Activated T-helper 1 cell treated with Interleukin-2 at 50 U/mL for 16 hours (primary cell): ENCODE data around the gene AKR1C3.
"Not testable (repeated sequence)": the region's sequence is repeated elsewhere in the genome, so short reads cannot be mapped to it uniquely, and the experiment has no call there.

Experiments
- DNase-seq: peaks from one replicate; pipeline ENCODE4 v3.0.0-alpha.2; 2020; ENCODE audit warnings: low read depth

Gene AKR1C3

DNA sequence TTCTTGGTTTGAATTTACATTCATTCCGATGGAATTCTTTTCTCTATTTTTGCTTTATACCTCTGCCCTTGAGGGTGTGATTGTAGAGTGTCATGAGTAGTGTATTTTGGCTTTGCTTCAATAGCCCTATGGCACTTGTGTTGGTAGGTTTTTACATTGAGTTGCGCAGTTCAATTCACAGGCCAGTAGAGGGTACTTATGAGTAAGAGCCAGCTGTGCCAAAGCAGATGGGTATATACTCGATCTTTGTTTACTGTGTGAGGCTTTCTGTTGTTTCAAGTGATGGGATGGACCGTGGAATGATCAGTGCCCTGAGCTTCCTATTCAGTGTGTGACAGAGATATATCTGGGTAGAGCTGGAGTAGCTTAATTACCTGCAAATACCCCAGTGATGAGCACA lies 4.3 kb upstream of the AKR1C3 start:
- no peak for DNase-seq

DNA sequence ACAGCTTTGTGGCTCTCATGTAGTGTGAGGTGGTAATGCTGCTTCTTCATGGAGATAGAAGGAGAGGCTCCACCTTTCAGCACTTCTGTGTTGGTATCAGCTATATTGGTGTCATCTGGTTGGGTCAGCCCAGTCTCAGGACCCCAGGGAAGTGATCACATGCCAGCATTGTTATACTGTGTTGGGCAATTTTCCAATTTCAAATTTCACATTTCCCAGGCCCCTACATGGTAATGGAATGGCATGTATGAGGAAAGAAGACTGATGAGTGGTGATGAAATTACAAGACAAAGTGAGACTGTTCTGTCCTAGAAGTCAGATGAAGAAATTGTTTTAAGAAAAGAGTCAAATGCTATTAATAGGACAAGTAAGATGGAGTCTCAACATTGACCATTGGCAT lies 3.7 kb upstream of the AKR1C3 start:
- DNase-seq, result no peak

DNA sequence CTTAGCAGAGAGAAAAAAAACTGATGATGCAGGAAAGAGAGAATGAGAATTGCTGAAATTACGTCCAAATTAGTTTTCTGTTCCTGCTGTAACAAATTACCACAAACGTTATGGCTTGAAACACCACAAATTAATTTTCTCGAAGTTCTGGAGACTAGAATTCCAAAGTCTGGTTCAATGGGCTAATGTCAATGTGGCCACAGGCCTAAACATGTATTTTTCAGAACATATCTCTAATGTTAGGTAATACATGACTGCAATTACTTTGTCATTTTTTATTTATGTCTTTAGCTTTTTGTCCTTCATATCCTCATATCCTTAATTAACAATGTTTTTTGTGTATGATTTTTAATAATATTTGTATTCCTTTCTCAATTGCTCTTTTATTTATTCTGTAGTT lies 3.0 kb upstream of the AKR1C3 start:
- DNase-seq, result no peak

DNA sequence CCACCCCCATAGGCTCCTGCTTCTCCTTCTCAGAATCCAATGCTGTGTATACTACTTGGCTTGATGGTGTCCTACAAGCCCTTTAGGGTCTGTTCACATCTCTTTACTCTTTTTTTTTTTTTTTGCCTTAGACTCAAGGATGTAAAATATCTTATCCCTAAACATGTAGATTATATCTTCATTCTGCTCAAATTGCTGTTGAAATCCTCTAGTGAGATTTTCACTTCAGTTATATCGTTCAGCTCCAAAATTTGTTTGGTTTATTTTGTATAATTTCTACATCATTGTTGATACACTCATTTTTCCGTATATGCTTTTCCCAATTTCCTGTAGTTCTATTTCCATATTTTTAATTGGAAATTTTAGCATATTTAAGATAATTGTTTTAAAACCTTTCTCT lies 1.8 kb upstream of the AKR1C3 start:
- DNase-seq, result no peak

DNA sequence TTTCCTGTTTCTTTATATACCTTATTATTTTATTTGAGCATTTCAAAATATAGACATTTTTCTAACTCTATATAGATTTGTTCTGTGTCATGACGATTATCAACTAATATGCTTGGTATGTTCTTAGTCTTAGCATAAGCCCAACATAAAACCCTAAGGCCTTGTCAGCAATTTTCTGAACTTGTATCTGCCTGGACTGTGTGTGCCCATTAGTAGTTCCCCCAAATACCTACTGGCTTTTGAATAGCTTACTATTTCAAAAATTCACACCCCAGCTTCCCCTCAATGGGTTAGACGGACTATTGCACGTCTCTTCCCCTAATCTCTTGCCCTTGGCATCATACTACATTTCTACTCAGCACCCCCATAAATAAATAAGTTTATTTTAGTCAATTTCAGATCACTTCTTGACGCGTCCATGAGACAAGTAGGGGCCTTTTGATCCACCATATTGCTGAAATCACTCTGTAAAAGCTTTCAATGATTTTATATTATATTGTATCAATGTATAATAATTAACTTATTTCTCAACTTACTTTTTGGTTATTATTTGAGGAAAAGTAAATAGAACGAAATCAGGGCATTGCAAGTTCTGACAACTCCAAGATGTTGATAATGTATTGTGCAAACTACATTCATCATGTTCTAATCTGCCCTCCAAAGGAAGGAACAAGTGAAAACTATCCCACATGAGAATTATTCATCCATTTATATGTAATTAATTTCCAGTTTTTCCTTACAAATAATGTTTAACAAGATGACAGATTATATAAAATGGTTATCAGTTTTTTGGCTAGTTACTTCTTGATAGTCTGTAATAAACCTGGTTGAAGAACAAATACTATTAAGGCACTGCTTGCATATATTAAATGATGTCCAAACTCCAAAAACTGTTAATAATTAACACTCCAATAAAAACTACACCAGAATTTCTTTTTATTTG lies 1.1 kb upstream of the AKR1C3 start:
- no peak for DNase-seq

DNA sequence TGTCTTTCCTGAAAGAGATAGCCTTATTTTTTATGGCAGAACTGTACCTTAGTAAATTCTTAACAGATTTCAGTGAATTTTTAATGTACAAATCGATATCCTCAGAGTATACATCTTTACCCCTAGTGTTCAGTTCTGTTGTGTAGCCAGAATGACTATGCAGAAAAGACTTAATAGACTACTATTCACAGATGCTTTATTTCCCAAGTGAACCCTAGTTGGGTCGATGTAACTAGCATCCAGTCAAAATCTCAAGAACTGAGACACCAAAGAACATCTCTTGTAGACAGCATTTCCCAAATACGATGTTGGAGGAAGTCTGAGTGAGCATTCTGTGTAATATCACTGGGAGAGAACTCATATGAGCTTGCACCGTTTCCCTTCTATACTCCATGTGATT lies 1.5 kb downstream of the AKR1C3 start:
- DNase-seq, result no peak

DNA sequence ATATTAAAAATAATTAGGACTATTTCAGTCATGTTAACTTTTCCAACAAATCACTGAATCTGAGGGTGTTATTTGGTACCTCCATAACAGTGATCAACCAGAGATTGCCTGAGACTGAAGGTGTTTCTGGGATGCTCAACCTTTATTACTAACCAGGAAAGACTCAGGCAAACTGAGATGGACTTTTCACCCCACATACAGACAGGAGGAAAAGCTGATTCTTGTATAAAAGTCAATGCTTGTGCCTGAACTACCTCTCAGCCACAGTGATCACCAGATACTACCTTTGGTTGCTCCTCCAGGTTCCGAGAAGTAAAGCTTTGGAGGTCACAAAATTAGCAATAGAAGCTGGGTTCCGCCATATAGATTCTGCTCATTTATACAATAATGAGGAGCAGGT lies 1.9 kb downstream of the AKR1C3 start:
- DNase-seq, result no peak

DNA sequence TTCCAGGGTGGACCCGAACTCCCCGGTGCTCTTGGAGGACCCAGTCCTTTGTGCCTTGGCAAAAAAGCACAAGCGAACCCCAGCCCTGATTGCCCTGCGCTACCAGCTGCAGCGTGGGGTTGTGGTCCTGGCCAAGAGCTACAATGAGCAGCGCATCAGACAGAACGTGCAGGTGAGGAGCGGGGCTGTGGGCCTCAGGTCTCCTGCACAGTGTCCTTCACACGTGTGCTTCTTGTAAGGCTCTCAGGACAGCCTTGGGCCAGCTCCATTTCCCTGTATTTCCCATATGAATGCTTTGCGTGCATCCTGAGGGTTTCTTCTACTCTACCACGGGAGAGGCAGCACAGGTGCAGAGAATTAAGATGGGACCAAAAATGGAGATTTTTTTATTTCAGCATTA lies 8.3 kb downstream of the AKR1C3 start:
- DNase-seq, result not testable (repeated sequence)

DNA sequence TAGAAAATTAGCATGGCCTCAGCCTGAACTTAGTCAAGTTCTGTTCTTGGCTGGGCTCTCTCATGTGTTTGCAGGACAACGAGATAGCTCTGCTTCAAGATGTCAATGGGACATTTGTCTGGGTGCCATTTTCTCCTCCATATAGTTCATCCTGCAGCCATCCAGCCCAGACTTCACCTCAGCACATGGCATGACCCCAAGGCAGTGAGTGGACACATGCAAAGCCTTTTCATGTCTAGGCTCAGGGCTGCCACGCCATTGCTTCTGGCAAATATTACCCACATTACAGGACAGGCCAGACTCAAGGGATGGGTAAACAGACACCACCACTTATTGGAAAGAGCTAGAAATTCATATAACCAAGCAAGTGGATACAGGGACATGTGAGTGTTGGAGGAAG lies 9.3 kb downstream of the AKR1C3 start:
- DNase-seq, result no peak

DNA sequence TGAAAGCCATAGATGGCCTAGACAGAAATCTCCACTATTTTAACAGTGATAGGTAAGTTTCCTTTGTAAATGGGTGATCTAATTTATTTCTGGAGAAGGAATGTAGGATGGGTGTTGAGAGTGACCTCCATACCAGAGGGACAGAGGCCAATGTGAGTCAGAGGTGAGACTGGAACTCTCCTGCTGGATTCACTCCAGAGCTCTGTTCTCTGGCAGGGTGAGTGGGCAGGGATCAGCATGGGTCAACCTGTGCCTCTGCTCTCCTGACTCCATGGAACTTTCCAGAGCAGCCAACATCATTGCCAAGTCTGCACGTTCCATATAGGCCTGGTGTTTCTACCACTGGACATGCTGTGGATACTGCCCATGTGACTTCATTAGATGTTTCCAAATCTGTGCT lies 11.4 kb downstream of the AKR1C3 start:
- DNase-seq, result no peak

DNA sequence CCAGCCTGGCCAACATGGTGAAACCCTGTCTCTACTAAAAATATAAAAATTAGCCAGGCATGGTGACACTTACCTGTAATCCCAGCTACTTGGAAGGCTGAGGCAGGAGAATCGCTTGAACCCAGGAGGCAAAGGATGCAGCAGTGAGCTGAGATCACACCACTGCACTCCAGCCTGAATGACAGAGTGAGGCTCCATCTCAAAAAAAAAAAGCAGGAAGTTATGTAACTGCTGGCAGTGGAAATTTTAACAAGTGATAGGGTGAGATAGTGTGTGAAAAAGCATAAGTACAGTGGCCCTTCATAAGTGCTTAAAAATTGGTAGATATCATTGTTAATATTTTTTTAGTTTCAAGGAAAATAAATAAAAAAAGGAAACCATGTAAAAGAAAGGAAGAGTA lies 12.3 kb downstream of the AKR1C3 start:
- no peak for DNase-seq

DNA sequence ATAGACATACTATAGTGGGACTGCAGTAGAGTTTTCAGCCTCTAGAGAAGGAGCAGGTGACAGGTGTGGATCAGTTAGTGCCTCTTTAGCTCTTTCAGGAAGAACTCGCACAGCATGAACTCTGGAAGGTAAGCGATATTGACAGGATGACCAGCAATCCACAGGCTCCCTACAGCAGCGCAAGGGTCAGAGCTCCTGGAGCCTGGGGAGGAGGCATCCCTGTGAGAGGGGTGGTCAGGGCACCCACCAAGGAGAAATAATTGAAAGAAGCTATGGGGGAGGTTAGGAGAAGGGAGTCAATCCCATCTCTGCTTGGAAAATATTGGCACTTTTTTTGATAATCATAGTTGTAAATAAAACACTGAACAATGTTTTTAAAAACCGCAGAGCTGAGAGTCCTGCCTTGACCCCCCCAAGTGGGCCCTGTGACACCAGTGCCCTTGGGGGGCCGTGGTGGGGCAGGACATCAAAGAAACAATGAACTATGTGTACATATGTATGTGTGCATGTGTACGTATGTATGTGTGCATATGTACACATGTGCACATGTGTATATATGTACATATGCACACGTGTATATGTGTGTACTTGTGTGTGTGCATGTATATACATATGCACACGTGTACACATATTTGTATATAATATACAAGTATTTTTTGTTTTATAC lies 13.8 kb downstream of the AKR1C3 start:
- DNase-seq, result no peak

DNA sequence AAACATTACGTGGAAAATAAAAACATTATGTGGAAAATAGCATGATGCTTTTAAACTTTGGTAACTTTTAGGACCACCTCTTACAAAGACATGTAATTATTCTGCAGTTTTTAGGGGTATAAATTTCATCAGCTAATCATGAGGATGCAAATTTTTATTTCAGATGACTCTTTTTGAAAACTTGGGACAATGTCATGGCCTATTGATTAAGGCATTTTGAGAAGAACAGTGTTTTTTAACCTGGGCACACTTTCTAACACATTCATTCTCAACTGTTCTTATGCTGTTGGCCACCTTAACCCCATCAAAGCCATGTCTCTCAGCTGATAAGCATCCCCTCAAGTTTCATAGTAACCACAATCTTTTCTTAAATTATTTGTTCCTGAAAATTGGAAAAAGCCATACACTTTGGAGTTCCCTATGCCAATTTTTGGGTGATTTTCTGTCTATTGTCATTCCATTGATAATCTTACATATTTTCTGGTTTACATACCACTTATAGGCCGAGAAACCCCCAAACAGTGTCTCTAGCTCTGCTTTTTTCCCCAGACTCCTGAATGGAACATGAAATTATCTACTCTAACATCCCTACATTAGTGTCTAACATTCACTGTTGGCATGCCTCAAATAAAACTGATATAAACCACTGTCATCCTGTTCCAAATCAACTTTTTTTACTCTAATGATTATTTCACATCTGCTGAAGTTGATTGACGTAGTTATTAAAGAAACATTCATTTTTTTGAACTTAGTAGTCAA lies 14.6 kb downstream of the AKR1C3 start:
- no peak for DNase-seq

DNA sequence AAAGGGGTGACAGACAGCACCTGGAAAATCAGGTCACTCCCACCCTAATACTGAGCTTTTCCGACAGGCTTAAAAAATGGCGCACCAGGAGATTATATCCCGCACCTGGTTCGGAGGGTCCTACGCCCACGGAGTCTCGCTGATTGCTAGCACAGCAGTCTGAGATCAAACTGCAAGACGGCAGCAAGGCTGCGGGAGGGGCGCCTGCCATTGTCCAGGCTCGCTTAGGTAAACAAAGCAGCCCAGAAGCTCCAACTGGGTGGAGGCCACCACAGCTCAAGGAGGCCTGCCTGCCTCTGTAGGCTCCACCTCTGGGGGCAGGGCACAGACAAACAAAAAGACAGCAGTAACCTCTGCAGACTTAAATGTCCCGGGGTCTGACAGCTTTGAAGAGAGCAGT lies 15.6 kb downstream of the AKR1C3 start:
- not testable (repeated sequence) for DNase-seq

DNA sequence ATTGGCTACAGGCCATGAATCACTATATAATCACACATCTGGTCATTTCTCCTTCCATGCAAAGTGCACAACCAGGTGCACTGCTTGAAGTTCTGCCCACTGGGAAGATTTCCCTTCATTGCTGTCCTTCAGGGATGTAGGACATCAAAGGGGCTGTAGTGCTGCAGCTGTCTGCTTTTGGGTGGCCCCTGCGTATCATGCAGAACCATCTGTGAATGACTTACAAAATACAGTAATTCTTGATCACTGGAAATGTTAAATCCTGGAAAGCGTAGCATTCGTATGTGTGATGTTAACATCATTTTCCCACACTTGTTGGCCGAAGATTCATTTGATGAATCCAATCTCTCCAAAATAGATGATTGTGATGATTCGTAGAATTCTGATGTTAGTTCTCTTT lies 22.4 kb downstream of the AKR1C3 start:
- no peak for DNase-seq

DNA sequence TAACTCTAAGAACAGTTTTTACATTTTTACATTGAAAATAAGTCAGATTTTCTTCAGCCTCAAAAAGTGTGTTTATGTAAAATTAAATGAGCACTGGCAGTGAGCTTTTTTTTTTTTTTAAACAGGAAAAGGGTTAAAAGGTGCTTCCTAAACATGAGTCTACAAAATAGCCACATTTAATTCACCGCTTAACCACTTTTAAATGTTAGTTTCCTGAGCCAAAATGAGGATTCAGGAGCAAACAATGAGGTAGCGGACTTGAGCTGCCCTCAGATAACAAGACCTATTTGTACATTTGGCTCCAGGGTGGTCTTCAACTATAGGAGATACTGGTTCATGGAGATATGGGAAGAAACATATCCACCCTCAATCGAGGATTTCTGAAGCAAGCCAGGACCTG lies 22.8 kb downstream of the AKR1C3 start:
- no peak for DNase-seq

DNA sequence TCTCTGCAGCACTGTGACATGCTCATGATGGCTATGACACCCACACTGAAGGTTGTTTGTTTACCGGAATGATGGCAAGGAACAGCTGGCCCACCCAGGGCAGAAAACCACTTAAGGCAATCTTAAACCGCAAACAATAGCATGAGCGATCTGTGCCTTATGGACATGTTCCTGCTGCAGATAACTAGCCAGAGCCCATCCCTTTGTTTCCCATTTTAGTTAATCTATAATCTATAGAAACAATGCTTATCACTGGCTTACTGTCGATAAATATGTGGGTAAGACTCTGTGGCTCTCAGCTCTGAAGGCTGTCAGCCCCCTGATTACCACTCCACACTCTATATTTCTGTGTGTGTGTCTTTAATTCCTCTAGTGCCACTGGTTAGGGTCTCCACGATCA lies 25.8 kb downstream of the AKR1C3 start:
- DNase-seq, result not testable (repeated sequence)

DNA sequence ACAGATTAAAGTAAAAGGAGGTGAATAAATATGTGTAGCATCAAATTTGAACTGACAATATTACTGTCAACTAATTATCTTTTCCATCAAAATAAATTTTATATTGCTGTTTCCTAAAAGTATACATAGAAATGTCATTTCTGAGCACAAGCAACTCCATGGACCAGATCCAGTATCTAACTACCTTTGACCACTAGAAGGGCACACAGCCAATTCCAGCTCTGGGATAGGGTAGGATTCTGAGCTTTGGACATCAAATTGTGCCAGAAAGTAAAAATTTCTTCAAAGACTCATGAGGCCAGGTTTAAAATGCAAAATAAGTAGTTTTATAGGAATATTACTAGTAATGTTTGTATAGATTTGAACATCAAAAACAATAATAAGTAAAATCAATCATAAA lies 29.7 kb downstream of the AKR1C3 start:
- no peak for DNase-seq

DNA sequence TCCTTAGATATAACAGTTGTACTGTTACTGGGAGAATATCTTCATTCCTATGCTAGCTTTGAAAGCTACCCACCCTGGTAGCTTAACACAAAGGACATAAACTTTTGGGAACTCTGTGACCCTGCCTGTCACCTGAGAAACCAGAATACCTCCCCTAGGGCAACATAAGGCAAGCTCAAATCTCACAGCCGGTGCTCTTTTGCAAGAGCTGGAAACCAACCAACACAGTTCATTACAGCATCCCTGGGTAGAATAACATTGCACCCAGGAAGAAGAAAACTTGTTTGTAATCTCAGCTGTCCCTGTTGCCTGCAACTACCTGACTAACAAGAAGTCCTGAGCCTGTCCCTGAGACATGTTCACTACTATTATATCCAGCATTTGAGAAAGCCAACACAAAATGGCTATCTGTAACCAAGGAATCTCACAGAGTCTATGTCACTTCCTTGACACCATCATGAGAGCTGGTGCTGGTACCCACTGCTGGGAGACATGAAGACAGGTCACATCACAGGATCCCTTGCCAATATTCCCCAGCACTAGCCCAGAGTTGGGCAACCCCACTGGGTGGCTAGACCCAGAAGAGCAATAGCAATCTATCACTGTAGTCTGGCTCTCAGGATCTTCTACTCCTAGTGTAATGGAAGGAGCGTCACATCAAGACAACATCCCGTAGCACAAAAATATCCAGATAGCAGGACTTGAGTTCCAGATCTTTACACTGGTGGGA lies 31.3 kb downstream of the AKR1C3 start:
- DNase-seq, result no peak

DNA sequence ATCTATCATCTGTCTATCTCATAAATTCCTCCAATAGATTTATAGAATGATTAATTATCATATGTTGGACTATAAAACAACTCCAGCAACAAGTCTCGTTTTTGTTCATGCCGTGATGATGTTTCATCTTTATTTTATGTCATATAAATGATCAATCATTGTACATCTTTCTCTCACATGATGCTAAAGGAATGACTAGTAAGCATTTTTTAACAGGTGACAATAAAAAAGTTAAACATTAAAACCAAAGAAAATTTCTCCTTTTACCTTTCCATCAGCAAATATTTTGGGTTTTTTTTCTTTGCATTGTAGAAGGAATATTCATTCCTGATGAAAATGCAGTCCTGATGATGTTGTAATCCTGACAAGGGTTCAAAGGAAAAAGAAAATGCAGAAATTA lies 41.4 kb downstream of the AKR1C3 start:
- DNase-seq, result no peak

DNA sequence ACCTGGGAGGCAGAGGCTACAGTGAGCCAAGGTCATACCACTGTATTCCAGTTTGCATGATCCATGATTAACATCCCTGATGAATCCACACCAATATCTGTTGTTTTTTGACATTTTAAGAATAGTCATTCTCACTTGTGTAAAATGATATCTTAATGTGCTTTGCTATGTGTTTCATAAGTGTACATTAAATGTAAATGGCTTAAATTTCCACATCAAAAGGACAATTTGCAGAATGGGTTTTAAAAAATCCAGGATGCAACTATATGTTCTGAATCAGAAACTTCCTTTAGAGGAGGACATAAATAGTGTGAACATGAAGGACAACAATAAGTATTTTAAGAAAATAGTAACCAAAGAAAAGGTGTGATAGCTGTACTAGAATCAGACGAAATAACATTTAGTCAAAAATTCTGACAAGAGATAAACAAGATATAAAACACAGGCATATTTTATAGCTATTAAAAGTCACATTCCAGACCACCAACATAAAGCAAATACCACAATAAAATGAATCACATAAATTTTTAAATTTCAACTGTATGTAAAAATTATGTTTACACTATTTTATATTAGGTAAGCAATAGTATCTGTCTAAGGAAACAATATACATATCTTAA lies 42.4 kb downstream of the AKR1C3 start:
- no peak for DNase-seq

DNA sequence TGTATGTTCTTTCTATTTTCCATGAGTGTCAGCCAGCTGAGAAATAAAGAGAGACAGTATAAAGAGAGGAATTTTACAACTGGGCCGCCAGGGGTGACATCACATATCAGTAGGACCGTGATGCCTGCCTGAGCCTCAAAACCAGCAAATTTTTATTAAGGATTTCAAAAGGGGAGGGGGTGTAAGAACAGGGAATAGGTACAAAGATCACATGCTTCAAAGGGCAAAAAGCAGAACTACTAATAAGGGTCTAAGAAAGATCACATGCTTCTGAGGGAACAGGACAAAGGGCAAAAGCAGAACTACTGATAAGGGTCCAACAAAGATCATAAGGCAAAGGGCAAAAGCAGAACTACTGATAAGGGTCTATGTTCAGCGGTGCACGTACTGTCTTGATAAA lies 43.5 kb downstream of the AKR1C3 start:
- DNase-seq, result not testable (repeated sequence)
